B cell (primary cell): ENCODE data around the gene ADARB2. TPM values are rescaled to one million over a fixed set of nuclear protein-coding genes. Genes with fewer than 3 reads are reported as not detected.

Experiments used
- ATAC-seq: fragments of 200-7000 bp; cut with Tn5 transposase; one replicate; pipeline ENCODE4 v1.10.0; 2021; ENCODE audit warnings: low read depth, mild to moderate bottlenecking, moderate number of reproducible peaks, moderate library complexity
- CTCF ChIA-PET: fragments of 350-600 bp; sonication (Branson Sonifier 250); formaldehyde crosslinking; loops from one replicate; lab custom pipeline; 2021; ENCODE audit warnings: antibody characterized with exemption, inconsistent platforms; lab: Charles Lee
- POLR2A ChIA-PET: fragments of 350-600 bp; sonication (Branson Sonifier 250); formaldehyde crosslinking; loops from one replicate; lab custom pipeline; 2021; ENCODE audit warnings: antibody characterized with exemption; lab: Charles Lee
- DNase-seq: peaks from one replicate; pipeline ENCODE4 v3.0.0; 2013
- H2AFZ ChIP-seq: 2 replicates; pipeline ENCODE4 v1.6.1; 2012; ENCODE audit warnings: mild to moderate bottlenecking, low read depth, low read length; ENCODE audit not compliant: insufficient read depth, poor library complexity, severe bottlenecking
- H3K27ac ChIP-seq, 2 donors: 1 replicate in 1 of 2; 2 replicates in 1 of 2; pipeline ENCODE4 v1.5.1; 2012 to 2013; ENCODE audit warnings: low read length in 2 of 2, mild to moderate bottlenecking in 2 of 2, moderate library complexity in 1 of 2
- H3K27me3 ChIP-seq, 4 experiments: fragments of 200-600 bp in 1 of 4; sonication (generic) in 1 of 4; replicated peaks in 1 of 4; 1 replicate in 2 of 4; 2 replicates in 2 of 4; pipeline versions ENCODE4 v1.6.1 to v1.7.0; 2013 to 2016; ENCODE audit warnings: low read length in 3 of 4, mild to moderate bottlenecking in 2 of 4, mixed read lengths in 1 of 4, moderate library complexity in 1 of 4; ENCODE audit not compliant: insufficient read depth in 4 of 4, control insufficient read depth in 3 of 4; ENCODE audit errors: control extremely low read depth in 1 of 4
- H3K36me3 ChIP-seq, 2 experiments: replicated peaks in 1 of 2; 1 replicate in 1 of 2; 2 replicates in 1 of 2; pipeline versions ENCODE4 v1.6.1 to v1.7.1; 2013; ENCODE audit warnings: low read length in 1 of 2; ENCODE audit not compliant: insufficient read depth in 2 of 2, control insufficient read depth in 1 of 2; ENCODE audit errors: control extremely low read depth in 1 of 2, extremely low read depth in 1 of 2
- H3K4me1 ChIP-seq, 2 donors: fragments of 200-600 bp in 1 of 2; sonication (generic) in 1 of 2; 1 replicate in 1 of 2; 2 replicates in 1 of 2; pipeline versions ENCODE4 v1.5.1 to v1.6.1; 2013 to 2017; ENCODE audit warnings: low read length in 2 of 2; ENCODE audit not compliant: control insufficient read depth in 2 of 2, insufficient read depth in 2 of 2
- H3K4me2 ChIP-seq: replicated peaks from 2 replicates; pipeline ENCODE3; 2012; ENCODE audit warnings: mild to moderate bottlenecking, low read depth, low read length; ENCODE audit not compliant: poor library complexity, severe bottlenecking
- H3K4me3 ChIP-seq, 5 experiments: fragments of 200-600 bp in 1 of 5; sonication (generic) in 1 of 5; 1 replicate in 3 of 5; 2 replicates in 2 of 5; pipeline versions ENCODE4 v1.5.1 to v1.7.0; 2011 to 2016; ENCODE audit warnings: low read length in 4 of 5, mild to moderate bottlenecking in 4 of 5, low read depth in 2 of 5, control low read depth in 1 of 5, moderate library complexity in 1 of 5; ENCODE audit not compliant: insufficient read depth in 1 of 5; ENCODE audit errors: control extremely low read depth in 1 of 5, extremely low read depth in 1 of 5
- H3K79me2 ChIP-seq: fragments of 200-600 bp; sonication (generic); one replicate; pipeline ENCODE4 v1.6.0; 2016; ENCODE audit warnings: low read length; ENCODE audit not compliant: control insufficient read depth, insufficient read depth
- H3K9ac ChIP-seq: fragments of 200-600 bp; sonication (generic); 2 replicates; pipeline ENCODE4 v1.6.1; 2017; ENCODE audit warnings: mild to moderate bottlenecking, low read length, moderate library complexity
- H3K9me3 ChIP-seq, 3 donors: one replicate each; pipeline versions ENCODE4 v1.6.1 to v1.7.1; 2013; ENCODE audit warnings: low read length in 2 of 3; ENCODE audit not compliant: control insufficient read depth in 2 of 3, insufficient read depth in 1 of 3; ENCODE audit errors: control extremely low read depth in 1 of 3
- H4K20me1 ChIP-seq: 2 replicates; pipeline ENCODE4 v1.6.0; 2012; ENCODE audit warnings: mild to moderate bottlenecking, low read length; ENCODE audit not compliant: insufficient read depth, control insufficient read depth, poor library complexity, severe bottlenecking
- H3K27ac Mint-ChIP-seq: one replicate; pipeline ENCODE4 v1.8.0; 2021; ENCODE audit warnings: mixed read lengths
- H3K27me3 Mint-ChIP-seq: one replicate; pipeline ENCODE4 v1.8.0; 2021; ENCODE audit warnings: mixed read lengths
- H3K4me1 Mint-ChIP-seq: one replicate; pipeline ENCODE4 v1.8.0; 2021; ENCODE audit warnings: mixed read lengths
- H3K4me3 Mint-ChIP-seq: one replicate; pipeline ENCODE4 v1.8.0; 2021; ENCODE audit warnings: mixed read lengths
- H3K9me3 Mint-ChIP-seq: one replicate; pipeline ENCODE4 v1.8.0; 2022; ENCODE audit warnings: mixed read lengths; ENCODE audit not compliant: insufficient read depth
- EZH2 ChIP-seq: IDR thresholded peaks from 2 replicates; pipeline ENCODE4 v1.6.1; 2012; ENCODE audit warnings: borderline replicate concordance, low read depth, mild to moderate bottlenecking, moderate library complexity, low read length; ENCODE audit not compliant: insufficient read depth, poor library complexity, severe bottlenecking
- WGBS: methylation state at CpG from one replicate; pipeline ENCODE4 v1.1.5; 2013; ENCODE audit warnings: missing lambda C conversion rate; ENCODE audit not compliant: insufficient coverage; 5-methylcytosine and 5-hydroxymethylcytosine counted together
- intact Hi-C: fragments of 100-400 bp; cut with micrococcal nuclease; formaldehyde crosslinking; loops from one replicate; pipeline ENCODE4 v1.10.0; 2022
- polyA plus RNA-seq: library from polyadenylated mRNA; depleted of rRNA; stranded (reverse); fragments of >200 nt; gene quantifications from 2 replicates; pipeline ENCODE4 v1.2.3, GENCODE V29; 2012
- total RNA-seq, 2 donors: library from RNA; stranded (reverse); fragments of 120-200 nt in 1 of 2; gene quantifications; 1 replicate in 1 of 2; 2 replicates in 1 of 2; pipeline versions ENCODE4 v1.2.3 to v1.2.4, GENCODE V29; 2013 to 2022
- TF ChIP-seq, protein P1 (sequence below): fragments of 200-600 bp; IDR thresholded peaks from one replicate; pipeline ENCODE4 v1.8.0; 2022; ENCODE audit warnings: antibody characterized with exemption, mild to moderate bottlenecking

ADARB2 gene
- total and polyA plus RNA-seq, 2 donors (not counting 1 experiment from before 2014, with no cell fraction given) = 0.13 to 0.96 TPM

DNA sequence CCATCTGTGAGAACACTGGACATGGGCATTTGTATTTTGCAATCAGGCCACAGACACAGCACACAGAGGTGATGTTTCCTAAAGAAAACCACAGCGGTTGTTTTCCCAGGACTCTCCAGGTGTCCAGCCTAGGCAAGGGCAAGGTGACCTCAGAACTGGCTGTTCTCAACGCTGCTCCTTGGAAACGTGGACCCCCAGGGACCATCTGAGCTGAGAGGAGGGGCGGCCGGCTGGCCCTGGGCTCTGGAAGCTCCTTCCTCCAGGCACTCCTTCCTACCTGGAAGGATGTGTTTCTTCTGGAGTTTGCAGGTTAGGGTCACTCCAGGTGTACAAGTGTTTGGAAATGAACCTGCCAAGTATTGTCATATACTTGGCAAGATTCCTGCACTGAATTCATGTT lies 103.1 kb downstream of the ADARB2 start:
- Mint-ChIP-seq H3K9me3 (no peaks in the 10 kb centered on the region), H3K27me3 (peaks cover 41% of the 10 kb centered on the region), H3K27ac (no peak overlapping the region), H3K4me1 (peaks cover 6% of the 10 kb centered on the region), H3K4me3 (no peak overlapping the region)
- no peaks in the 10 kb centered on the region for H3K79me2 ChIP-seq
- H3K9ac ChIP-seq = no peak overlapping the region
- no peaks in the 10 kb centered on the region for H3K36me3 ChIP-seq
- WGBS = 86% methylated on average over 3 of the region's 5 CpGs
- H3K4me3 ChIP-seq = no peak overlapping the region
- H3K27me3 ChIP-seq = peaks cover 0 to 9% (median 0%) of the 10 kb centered on the region in 4 experiments
- H2AFZ ChIP-seq = no peak overlapping the region
- peaks cover 0 to 16% (median 0%) of the 10 kb centered on the region in 3 donors for H3K9me3 ChIP-seq
- intact Hi-C loops = no loop called here
- no peak overlapping the region for H3K27ac ChIP-seq
- H3K4me2 ChIP-seq = no peak overlapping the region
- ATAC-seq (no peak), DNase-seq (no peak)
- POLR2A ChIA-PET = no interaction called here
- CTCF ChIA-PET = no interaction called here
- TF ChIP-seq, protein P1, sequence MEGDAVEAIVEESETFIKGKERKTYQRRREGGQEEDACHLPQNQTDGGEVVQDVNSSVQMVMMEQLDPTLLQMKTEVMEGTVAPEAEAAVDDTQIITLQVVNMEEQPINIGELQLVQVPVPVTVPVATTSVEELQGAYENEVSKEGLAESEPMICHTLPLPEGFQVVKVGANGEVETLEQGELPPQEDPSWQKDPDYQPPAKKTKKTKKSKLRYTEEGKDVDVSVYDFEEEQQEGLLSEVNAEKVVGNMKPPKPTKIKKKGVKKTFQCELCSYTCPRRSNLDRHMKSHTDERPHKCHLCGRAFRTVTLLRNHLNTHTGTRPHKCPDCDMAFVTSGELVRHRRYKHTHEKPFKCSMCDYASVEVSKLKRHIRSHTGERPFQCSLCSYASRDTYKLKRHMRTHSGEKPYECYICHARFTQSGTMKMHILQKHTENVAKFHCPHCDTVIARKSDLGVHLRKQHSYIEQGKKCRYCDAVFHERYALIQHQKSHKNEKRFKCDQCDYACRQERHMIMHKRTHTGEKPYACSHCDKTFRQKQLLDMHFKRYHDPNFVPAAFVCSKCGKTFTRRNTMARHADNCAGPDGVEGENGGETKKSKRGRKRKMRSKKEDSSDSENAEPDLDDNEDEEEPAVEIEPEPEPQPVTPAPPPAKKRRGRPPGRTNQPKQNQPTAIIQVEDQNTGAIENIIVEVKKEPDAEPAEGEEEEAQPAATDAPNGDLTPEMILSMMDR = no peak
- TF ChIP-seq EZH2 = no peak
- H4K20me1 ChIP-seq = no peaks in the 10 kb centered on the region
- H3K4me1 ChIP-seq = peaks cover 0 to 6% of the 10 kb centered on the region in 2 donors

- Mint-ChIP-seq H3K4me3 (no peak overlapping the region), H3K9me3 (no peaks in the 10 kb centered on the region), H3K27me3 (peaks cover 41% of the 10 kb centered on the region), H3K4me1 (peaks cover 6% of the 10 kb centered on the region), H3K27ac (no peak overlapping the region)
- Histone ChIP-seq H3K4me3 (no peak overlapping the region), H3K4me1 (peaks cover 0 to 6% of the 10 kb centered on the region in 2 donors), H3K36me3 (no peaks in the 10 kb centered on the region), H3K79me2 (no peaks in the 10 kb centered on the region), H3K27me3 (peaks cover 0 to 9% (median 0%) of the 10 kb centered on the region in 4 experiments), H4K20me1 (no peaks in the 10 kb centered on the region), H3K9ac (no peak overlapping the region), H2AFZ (no peak overlapping the region), H3K27ac (no peak overlapping the region), H3K4me2 (no peak overlapping the region), H3K9me3 (peaks cover 0 to 17% (median 0%) of the 10 kb centered on the region in 3 donors)
- ChIA-PET POLR2A (no interaction called here), CTCF (no interaction called here)
- intact Hi-C loops = no loop called here
- 81% methylated on average over 13 of the region's 13 CpGs for WGBS
- TF ChIP-seq EZH2 = no peak
- TF ChIP-seq, protein P1 = no peak
- no peak for ATAC-seq
- no peak for DNase-seq
These were observed 103.5 kb downstream of the ADARB2 start for GRCh38 chr10:1633783-1634182.
